Measurements from ENCODE around the gene STK16.
"Not testable (repeated sequence)": the region's sequence is repeated elsewhere in the genome, so short reads cannot be mapped to it uniquely, and the experiment has no call there.

The STK16 gene

GRCh38 chr2:219271021-219271420 is 25.7 kb downstream of the STK16 start:
- no peak for DNase-seq

GRCh38 chr2:219272356-219272755 is 27.1 kb downstream of the STK16 start:
- DNase-seq: no peak

GRCh38 chr2:219272995-219273394 is 27.7 kb downstream of the STK16 start:
- no peak for DNase-seq

GRCh38 chr2:219273937-219274336 is 28.7 kb downstream of the STK16 start:
- no peak for DNase-seq

- DNase-seq: peak; percentile 83
Measured at GRCh38 chr2:219274361-219274921, 29.2 kb downstream of the STK16 start.

- DNase-seq: peak; percentile 83
Measured at GRCh38 chr2:219277703-219278654, 32.7 kb downstream of the STK16 start.

- DNase-seq: no peak
Measured at GRCh38 chr2:219278655-219279150, 33.4 kb downstream of the STK16 start.

- peak; percentile 99 for DNase-seq
Measured at GRCh38 chr2:219279151-219279915, 34.1 kb downstream of the STK16 start, which contains the start of gene DNAJB2. DNAJB2 (plus strand) TSS chr2:219279366; CDS start chr2:219279834, 468 bp downstream.

GRCh38 chr2:219279916-219280516 is 34.7 kb downstream of the STK16 start:
- DNase-seq: no peak

GRCh38 chr2:219280651-219281050 is 35.4 kb downstream of the STK16 start:
- DNase-seq: no peak

- no peak for DNase-seq
Measured at GRCh38 chr2:219281588-219281987, 36.3 kb downstream of the STK16 start.

GRCh38 chr2:219282375-219282774 is 37.1 kb downstream of the STK16 start:
- DNase-seq: no peak

GRCh38 chr2:219282943-219283581 is 37.8 kb downstream of the STK16 start:
- DNase-seq: peak; percentile 12

GRCh38 chr2:219284501-219285372 is 39.5 kb downstream of the STK16 start:
- no peak for DNase-seq

- no peak for DNase-seq
Measured at GRCh38 chr2:219285373-219285735, 40.1 kb downstream of the STK16 start.

- DNase-seq: peak; percentile 76
Measured at GRCh38 chr2:219285894-219286425, 40.7 kb downstream of the STK16 start.

GRCh38 chr2:219286436-219287115 is 41.3 kb downstream of the STK16 start:
- DNase-seq: no peak

GRCh38 chr2:219287116-219287440 is 41.8 kb downstream of the STK16 start:
- DNase-seq: not testable (repeated sequence)

- DNase-seq: no peak
Measured at GRCh38 chr2:219287580-219288265, 42.4 kb downstream of the STK16 start.

- no peak for DNase-seq
Measured at GRCh38 chr2:219289195-219289536, 43.9 kb downstream of the STK16 start.
